Stimulated activated CD4-positive, alpha-beta T cell treated with anti-CD3 and anti-CD28 coated beads, Interleukin-15, amount 100 ng/mL, for 48 hours (primary cell): ENCODE measurements around the gene THOC7.

Source experiments
- DNase-seq, 2 donors: peaks; one replicate each; pipeline ENCODE4 v3.0.0-alpha.2; 2020; ENCODE audit warnings: low read depth in 2 of 2

Gene THOC7

DNA sequence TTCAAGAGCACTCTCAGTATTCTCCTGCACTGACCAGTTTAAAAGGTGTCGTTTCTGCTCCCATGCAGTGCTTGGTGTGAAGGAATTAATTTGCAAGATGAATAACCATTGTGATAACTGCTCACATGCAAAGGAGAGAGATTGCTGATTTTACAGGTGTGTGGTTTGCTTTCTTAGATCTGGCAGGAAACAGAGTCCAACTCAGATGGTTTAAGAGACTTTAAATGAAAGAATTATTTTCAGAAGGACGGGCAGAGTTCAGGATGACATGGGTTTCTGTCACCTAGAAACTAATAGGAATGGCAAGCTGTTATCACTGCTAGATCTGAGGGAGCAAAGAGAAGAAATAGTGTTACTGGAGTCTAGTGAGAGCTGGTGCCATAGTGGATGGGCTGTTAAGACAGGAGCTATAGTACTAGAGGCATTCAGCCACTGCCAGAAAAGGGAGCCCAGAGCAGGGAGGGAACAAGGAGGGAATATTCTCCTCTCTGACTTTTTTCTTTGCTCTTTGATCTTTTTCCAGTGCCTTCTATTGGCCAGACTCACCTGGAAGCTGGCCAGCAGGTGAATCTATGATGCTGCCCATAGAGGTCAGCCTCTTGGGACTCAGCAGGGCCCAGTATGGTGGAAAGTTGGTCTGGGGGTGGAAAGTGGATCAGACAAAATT lies 14.9 kb upstream of the THOC7 start:
- DNase-seq = no peak

DNA sequence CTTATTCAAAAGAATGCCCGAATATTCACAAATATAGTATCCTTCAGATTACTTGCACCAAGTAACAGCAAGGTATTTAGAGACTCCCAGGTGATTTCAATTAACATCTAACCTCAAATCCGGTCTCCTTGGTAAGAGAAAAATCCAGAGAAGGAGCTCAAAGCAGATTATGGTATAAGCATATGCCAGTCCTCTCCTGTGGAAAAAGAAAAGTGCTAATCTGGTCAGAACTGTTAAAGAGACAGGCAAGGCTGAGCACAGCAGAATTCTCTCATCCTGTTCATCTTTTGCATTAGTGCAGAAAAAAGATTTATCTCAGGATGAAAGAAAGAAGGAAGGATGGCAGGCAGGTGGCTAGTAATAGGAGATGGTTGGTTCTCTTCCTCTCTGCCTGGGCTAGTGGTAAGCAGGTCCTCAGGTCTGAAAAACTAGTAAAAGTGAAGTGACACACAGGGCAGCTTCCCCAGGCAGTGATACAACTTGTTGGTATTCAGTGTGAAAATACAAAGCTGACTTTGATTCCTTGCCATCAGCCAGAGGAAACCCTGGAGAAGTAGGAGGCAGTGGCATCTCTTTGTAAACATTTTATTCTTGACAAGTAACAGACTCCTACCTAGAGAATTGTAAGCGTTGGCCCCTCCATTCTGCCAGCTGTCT lies 14.3 kb upstream of the THOC7 start:
- DNase-seq = no peak

GRCh38 chr3:63876260-63876659 lies 12.7 kb upstream of the THOC7 start:
- no peak for DNase-seq

DNA sequence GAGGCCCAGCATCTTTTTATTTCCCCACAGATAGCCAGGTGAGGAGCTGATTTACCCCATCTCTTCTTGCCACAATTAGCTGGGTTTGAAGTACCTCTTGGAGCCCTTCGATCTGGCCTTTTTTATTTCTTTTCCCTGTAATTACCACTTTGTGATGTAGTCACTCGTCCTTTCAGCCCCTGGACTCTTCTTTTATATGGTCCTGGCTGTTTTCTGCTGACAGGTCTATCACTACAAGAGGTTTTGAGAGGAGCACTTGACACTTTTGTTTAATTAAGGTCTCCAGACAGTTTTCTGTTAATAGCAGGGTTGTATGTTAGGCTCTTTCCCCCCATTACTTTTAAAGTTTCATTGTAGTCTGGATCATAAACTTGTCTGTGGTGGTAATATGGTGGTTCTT lies 11.9 kb upstream of the THOC7 start:
- no peak for DNase-seq

GRCh38 chr3:63874769-63875168 lies 11.2 kb upstream of the THOC7 start:
- DNase-seq = no peak

DNA sequence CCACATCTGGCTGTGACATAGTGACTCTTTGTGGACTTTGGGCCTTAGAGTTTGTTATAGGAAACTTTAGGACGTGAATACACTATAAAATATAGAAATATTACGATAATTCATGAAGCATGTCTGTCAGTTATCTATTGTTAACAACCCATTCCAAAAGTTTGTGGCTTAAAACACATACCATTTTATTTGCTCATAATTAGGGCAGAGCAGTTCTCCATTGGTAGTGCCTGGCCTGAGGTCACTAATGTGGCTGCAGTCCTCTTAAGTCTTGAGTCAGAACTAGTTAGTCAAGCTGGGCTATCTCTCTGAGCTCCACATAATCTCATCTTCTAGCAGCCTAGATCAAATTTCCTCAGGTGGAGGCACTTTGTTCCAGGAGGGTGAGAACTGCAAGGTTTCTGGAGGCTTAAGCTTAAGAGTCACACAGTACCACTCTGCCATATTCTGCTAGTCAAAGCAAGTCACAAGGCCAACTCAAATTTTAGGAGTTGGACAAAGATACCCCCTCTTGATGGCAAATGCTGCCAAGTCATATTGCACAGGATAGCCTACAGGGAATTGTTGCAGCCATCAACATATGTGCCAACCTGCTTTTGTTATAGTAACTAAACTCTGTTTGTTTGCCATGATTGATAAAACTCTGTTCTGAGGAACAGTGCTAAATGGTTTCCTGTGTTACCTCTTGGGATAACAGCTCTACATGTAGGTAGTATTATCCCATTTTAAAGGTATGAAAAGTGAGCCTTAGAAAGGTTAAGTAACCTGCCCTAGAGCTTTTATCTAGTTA lies 8.7 kb upstream of the THOC7 start:
- no peak for DNase-seq

DNA sequence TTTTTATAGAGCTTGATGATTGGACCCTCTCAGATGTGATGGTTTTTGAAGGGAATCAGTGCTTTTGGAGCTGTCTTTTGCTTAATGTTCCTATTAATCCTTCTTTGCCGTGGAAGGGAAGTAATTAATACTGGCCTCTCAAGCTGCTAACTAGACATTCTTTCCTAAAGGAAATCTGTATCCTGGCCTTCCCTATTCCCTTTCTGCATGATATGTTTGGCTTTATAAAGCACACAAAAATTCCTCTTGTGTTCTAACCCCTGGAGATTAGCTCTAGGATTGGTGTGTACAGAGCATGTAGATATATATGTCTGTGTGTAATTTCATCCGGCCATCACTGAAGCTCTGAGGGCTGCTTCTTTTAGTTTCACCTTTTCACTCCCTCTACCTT lies 7.0 kb upstream of the THOC7 start:
- no peak for DNase-seq

GRCh38 chr3:63869940-63870614 lies 6.5 kb upstream of the THOC7 start:
- DNase-seq = no peak

- no peak for DNase-seq
These were observed 3.6 kb upstream of the THOC7 start for GRCh38 chr3:63867225-63867624.

GRCh38 chr3:63864965-63865327 lies 1.3 kb upstream of the THOC7 start:
- no peak for DNase-seq

- DNase-seq = peak; percentile 0 to 14
These were observed 681 bp upstream of the THOC7 start for GRCh38 chr3:63864008-63864964.

- no peak for DNase-seq
These were observed 828 bp downstream of the THOC7 start for GRCh38 chr3:63862804-63863149.

DNA sequence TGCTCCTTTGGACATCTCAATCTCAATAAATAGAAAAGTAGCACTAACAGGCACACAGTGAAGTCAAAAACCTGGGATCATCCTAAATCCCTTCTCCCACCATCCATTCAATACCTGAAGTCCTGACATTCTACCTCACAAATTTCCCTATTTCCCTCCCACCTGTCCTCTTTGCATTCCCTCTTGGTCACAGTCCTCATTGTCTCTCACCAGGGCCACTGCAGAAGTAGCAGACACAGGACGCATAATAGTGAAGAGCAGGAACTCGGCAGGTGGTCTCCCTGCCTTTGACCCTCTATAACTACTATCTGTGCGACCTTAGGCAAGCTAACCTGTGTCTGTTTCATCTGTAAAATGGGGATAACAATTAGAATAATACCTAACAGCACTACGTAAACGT lies 2.3 kb downstream of the THOC7 start:
- no peak for DNase-seq

GRCh38 chr3:63860776-63861175 lies 2.8 kb downstream of the THOC7 start:
- DNase-seq = no peak

DNA sequence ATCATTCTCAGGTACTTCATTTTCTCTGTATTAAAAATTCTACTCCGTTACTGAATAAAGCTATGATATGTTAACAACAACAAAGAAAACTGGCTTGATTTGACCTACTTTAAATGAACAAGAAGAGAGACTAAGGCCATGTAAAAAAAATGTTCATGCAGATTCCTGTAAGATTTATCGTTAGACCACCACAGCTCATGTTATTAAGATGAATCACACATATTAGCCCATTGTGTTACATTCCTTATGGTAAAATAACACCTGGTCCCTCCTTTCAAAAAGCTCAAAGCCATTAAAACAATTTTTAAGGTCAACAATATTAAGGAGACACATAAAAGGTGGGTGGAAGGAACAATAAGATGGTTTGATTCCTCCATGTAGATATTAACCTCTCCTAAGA lies 6.3 kb downstream of the THOC7 start:
- no peak for DNase-seq

GRCh38 chr3:63855333-63855940 lies 8.2 kb downstream of the THOC7 start:
- no peak for DNase-seq

DNA sequence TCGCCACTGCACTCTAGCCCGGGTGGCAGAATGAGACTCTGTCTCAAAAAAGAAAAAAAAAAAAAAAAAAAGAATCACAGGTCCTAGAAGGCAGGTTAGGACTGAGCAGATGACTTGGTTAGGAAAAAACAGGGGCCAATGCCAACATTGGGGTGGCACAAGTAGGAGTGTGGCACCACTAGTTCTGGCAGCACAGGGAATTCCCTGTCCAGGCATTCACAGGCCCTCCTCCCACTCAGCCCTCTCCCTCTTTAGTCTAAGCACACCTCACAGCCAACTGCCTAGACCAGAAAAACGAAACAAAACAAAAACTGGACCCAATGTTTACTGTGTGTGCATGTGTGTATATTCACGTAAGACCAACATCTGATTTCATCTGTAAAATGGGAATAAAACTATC lies 10.5 kb downstream of the THOC7 start:
- DNase-seq = no peak

GRCh38 chr3:63851287-63851686 lies 12.3 kb downstream of the THOC7 start:
- DNase-seq = no peak

DNA sequence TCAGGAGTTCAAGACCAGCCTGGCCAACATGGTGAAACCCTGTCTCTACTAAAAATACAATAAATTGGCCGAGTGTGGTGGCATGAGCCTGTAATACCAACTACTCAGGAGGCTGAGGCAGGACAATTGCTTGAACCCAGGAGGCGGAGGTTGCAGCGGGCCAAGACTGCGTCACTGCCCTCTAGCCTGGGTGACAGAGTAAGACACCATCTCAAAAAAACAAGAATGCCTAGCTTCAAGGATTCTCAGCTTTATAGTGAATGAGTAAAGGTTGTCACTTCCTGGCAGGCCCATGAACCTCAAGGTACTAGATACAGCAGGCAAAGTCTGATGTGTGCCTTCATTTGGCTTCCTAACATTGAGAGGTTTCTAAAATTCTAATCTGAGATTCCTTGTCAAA lies 14.4 kb downstream of the THOC7 start:
- DNase-seq = no peak

DNA sequence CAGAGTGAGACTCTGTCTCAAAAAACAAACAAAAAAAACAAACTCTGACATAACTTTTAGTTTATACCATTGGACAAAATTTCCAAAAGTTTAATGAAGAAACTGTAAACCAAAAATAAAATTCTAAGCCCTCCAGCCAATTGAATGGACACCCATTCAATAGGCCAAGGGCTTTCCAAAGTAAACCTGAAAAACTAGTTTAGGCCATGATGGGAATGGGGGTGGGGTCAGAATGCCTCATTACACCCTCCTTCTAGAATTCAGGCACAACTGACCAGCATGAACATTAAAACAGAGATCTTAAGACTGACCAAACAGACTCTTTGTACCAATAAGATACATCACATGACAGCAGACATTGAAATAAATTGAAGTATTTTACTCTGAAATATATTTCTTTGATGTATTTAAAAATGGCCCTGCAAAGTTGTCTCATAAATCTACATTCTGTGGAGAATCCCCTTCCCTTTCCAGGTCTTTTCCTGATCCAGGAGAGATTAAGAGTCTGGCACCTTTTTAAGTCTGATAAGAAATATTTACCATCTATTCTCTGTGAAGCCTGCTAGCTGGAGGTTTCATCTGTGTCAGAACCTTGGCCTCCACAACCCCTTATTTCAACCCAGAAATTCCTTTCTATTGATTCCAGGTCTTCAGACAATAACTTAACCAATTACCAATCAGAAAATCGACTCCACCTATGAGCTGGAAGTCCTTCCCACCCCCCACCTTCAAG lies 15.7 kb downstream of the THOC7 start:
- no peak for DNase-seq
